ENCODE results near the gene TMEM132D.
"Not testable (repeated sequence)": the region's sequence is repeated elsewhere in the genome, so short reads cannot be mapped to it uniquely, and the experiment has no call there.

Gene TMEM132D

DNA sequence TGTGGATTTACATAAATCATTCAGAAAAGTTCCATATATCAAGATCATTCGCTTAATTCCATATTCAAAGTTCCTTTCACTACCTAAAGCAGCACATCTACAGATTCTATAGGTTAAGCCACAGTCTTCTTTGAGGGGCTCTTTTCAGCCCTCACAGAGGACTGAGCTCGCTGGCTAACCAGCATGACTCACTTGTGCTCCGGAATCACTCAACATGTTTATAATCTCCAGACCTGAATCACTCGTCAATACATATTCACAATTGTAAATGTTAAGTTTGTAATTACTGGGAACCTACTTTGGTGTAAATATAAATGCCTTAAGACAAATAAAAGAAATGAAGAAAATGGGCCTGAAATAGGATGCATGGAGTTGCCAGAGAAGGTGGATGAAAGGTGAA lies 315.7 kb downstream of the TMEM132D start:
- DNase-seq (ENCODE audit: low read depth): no peak

DNA sequence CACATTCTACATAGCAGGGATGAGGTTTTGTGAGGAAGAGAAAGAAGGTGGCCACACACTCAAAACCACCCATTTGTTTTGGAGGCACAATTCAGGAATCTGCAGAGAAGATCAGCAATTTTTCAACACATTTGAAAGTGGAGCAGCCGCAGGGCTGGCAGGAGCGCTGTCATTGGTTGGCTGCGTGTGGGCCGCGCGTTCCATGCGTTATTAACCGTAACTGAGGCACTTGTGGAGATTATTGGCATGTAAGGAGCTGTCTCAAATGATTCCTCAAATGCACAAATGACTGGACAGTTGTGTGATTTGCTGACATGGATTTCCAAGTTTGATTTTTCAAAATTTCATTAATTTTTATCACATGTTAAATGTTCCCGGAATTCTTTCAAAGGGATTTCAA lies 318.5 kb downstream of the TMEM132D start:
- no peak for DNase-seq (ENCODE audit: low read depth)

DNA sequence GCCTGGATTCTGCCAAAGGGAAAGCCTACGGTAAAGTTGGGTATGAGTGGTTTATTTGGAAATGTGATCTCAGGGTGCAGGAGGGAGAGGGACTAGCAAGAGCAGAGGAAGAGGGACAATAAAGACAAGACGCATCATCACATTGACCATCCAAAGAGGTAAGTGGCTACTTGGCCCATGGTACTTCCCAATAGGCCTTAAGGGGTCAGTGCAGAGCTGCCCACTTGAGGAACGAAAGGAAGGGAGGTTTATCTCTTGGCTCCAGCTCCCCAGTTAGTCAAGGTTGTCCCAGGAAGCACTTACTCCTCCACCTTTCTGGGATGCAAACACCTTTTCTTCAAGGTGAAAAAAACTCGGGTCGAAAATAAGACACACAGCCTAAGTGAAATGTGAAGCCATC lies 323.9 kb downstream of the TMEM132D start:
- DNase-seq (ENCODE audit: low read depth): no peak

DNA sequence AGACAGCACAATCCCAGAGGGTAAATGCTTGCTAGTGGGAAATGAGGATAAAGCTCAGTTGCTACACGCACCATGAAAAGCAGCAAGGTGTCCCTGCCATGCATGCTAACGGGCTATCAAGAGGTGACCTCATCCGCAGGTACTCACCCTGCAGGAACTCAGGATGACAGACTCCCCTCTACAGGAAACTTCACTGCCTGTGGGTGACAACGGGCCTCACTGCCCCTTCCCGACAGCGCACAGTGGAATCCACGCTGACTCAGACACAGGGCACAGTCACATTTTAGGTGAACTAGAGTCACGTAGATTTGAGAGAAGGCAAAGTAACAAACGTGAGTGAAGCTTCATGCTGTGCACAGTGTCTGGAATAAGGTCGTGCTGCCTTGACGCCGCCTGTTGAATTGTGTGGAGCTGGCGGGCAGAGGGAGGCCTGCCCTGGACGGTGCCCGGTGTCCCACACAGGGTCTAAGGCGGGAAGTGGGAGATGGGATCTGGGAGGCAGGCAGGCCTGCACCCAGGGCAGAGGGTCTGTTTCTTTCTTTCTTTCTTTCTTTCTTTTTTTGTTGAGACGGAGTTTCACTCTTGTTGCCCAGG lies 331.8 kb downstream of the TMEM132D start:
- DNase-seq (ENCODE audit: low read depth): no peak

DNA sequence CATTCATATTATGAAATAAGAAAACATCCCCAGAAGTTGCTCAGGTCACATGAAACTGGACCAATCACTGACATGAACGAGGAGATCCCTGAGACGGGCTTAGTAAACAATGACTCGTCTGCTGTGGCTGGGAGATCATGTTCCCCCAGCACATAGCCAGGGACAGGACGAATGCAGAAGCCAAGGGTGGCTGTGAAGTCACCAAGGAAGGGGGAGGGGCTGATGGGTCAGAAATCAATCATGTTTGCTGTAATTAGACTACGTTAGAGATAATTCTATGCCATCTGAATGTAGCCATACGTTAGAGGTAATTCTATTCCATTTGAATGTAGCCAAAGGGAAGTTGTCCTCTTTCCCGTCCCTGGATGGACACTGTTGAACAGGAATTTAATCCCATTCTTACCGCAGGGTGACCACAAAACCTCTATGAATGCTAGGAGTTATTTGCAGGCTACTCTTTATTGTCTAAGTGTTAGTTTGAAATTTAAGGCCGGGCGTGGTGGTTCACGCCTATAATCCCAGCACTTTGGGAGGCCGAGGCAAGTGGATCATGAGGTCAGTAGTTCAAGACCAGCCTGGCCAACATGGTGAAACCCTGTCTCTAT lies 332.9 kb downstream of the TMEM132D start:
- no peak for DNase-seq (ENCODE audit: low read depth)

DNA sequence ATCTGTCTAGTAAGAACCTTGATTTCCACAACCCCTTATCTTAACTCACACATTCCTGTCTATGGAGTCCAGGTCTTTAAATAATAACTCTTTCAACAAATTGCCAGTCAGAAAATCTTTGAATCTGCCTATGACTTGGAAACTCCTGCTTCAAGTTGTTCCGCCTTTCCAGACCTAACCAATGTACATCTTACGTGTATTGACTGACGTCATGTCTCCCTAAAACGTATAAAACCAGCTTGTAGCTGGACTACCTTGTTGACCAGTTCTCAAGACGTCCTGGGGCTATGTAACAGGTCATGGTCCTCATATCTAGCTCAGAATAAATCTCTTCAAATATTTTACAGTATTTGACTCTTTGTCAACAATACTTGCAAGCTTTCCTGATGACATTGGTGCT lies 337.0 kb downstream of the TMEM132D start:
- DNase-seq (ENCODE audit: low read depth): no peak

DNA sequence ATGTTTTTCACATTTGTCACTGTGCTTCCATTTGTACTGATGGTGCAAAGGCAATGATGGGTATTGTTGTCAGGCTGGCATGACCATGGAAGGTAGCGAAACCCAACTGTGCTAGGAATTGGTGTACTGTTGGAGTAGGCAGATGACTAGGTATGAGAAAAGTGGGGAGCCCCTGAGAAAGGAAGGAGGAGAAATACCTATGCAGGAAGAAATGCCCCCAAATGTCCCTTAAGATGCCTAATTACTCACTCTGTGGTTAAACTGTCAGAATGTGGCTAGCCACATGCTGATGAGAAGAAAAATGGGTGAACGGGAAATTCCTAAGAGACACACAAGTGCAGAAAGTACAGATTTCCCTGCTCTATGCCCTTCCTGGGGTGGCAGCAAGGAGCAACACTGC lies 339.1 kb downstream of the TMEM132D start:
- DNase-seq (ENCODE audit: low read depth): no peak

DNA sequence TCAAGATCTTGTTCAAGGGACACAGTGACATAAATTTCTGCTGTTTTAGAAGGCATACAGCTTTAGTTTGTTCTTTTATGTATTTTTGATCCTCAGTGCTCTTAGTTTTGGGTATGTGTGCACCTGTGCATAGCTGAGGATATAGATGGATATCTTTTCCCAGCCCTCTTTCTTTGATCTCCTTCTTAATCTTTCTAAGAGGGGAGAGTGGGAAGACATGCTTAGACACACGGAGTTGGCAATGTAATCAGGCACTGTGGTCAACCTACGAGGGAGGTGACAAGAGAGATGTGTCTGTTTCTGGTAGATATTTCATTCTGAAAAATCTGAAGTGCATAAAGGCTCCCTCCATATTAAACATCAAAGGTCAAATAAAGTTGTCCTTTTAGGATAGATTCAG lies 340.6 kb downstream of the TMEM132D start:
- DNase-seq (ENCODE audit: low read depth): no peak

DNA sequence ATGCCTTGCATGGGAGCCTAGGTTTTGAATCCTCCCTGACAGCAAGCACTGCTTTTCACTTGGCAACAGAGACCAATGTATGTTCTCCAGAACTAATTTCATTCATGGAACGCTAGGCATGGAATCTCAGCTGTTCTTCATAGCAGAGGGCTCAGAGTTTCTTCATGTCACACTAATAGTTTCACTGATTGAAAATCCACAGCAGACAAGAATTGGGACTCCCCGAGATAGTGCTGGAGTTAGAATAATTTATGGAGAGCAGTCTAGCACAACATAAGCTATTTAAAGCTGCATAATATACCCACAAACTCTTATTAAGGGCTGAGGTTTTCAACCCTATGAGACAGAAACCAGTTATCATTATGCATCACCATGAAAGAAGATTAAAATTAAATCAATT lies 342.5 kb downstream of the TMEM132D start:
- no peak for DNase-seq (ENCODE audit: low read depth)

DNA sequence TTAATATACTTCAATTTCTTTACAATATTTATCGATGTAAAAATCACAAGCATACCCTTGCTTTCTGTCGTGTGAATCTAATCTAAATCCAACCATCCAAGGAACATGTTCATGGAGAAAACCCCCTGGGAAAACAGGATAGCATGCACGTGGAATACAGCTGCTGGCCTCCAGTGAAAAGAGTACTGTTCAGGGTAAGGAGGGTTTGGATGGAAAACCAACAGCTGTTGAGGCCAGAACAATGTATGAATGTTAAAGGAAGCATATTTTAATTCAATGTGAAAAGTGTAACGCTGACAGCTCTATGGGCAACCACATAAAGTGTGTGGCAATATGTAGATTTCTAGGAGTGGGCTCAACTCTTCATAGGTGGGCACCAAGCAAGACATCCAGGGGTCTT lies 344.0 kb downstream of the TMEM132D start:
- DNase-seq (ENCODE audit: low read depth): no peak

DNA sequence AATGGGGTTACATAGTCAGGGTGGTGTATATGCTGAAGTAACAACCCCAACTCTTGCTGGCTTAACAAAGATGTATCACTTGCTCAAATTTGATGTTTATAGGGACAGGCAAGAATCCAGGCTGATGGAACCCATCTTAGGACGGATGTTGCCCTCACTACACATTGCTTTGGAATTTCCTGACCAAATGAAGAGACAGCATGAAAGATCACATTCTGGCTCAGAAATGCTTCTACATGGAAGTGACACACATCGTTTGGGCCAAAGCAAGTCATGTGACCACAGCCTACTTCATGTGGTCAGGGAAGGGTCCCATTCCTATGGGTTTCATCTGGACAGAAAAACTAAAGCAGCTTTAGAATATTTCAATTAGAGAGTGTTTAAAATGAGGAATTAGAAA lies 345.8 kb downstream of the TMEM132D start:
- no peak for DNase-seq (ENCODE audit: low read depth)

DNA sequence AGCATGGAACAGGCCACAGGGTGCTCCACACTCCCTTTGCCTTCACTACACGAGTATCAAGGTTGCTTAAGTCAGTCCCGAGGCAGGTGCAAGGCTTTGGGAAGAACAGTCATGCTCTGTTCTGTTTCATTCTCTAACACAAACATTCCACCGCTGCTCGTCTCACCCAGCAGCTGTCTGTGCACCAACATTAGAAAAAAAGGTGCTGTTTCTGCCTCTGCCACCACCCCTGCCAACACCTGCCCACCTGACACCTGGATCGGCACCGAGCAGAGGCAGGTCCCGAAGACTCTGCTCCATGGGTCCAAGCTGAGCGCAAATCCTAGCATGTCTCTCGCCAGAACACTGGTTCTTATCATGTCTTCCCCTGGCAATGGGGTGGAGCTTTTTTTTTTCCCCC lies 347.7 kb downstream of the TMEM132D start:
- no peak for DNase-seq (ENCODE audit: low read depth)

DNA sequence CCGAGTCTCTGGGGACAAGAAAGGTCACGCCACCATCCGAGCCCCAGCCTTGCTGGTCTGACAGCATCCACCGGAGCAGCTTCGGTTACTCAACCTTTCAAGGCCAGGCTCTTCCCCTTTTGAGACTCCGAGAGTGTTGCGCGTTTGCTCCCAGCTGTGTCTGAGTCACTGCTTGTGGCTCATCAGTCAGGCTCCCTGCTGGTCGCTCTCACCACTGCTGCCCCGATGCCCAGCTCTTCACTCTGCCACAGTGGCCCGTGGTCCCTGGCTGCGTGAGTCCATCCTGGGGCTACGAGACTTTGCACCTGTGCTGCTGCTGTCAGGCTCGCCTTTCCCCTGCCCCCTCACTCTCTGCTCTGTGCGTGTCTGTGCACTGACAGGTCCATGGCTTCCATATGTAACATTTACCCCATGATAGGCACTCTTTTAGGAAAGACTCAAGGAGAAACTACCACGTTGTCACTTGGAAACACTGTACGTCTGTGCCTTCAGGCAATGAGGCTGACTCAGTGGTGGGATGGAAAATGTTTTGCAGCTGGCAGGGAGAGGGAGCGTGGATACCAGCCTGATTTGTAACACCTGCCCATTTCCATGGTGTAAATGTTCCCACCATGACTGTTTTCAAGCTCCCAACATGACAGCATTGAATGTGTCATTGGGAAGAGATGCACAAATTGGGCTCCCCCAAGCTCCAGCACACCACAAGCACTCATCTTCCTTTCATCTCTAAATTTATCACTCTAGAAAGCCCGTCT lies 350.7 kb downstream of the TMEM132D start:
- no peak for DNase-seq (ENCODE audit: low read depth)

DNA sequence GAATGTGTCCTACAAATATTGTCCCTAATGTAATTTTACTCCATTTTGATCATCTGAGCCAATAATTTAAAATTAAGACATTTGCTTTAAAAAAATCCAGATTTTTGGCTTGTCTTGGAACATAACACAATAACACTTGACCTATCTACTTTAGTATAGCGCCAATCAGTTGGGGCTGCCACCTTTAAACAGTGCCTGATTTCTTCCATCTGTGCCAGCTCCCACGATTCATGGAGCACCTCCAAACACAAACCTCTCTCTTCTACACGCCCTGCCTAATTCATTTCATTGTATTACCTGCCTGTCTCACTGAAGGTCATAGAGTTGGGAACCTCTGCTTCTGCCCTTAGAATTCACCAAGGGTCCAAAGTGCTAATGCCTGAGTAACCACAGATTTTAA lies 352.4 kb downstream of the TMEM132D start:
- no peak for DNase-seq (ENCODE audit: low read depth)

DNA sequence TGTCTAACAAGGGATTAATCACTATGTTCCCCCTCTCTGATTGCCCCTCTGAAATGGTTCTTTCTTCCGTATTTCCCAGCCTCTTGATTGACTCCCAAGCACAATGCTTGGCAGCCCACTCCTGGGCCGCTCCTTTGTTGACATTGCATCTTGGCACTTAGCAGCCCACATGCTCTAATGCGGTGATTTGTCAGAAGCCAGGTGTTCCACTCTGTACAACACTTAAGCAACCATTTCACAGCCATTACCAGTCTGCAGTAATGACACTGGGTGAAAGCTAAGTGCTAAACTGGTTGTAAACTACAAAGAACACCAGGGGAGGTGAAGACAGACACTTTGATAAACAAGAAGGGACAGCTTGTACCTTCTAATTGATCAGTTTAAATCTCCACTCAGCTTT lies 353.5 kb downstream of the TMEM132D start:
- DNase-seq (ENCODE audit: low read depth): no peak

DNA sequence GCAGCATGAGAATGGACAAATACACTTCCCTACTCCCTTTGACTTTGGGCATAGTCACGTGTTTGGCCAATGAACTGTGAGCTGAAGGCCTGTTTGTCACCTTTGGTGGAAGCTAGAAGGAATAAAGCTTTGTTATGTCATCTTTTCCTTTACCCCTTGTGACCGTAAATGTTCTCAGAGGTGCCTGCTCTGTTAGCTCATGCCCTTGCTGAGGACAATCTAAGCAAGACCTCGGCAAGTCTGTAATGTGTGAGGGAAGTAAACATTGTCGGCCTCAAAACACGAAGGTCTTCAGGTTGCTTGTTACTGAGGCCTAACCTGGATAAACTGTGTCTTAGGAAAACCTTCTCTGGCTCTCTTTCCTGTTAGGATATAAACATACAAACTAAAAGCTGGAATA lies 354.2 kb downstream of the TMEM132D start:
- no peak for DNase-seq (ENCODE audit: low read depth)

DNA sequence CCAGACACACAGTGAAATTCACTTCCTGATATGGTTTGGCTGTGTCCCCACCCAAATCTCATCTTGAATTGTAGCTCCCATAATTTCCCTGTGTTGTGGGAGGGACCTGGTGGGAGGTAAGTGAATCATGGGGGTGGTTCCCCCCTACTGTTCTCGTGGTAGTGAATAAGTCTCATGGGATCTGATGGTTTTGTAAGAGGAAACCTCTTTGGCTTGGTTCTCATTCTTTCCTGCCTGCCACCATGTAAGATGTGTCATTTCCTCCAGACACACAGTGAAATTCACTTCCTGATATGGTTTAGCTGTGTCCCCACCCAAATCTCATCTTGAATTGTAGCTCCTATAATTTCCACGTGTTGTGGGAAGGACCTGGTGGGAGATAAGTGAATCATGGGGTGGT lies 354.8 kb downstream of the TMEM132D start:
- DNase-seq (ENCODE audit: low read depth): not testable (repeated sequence)

DNA sequence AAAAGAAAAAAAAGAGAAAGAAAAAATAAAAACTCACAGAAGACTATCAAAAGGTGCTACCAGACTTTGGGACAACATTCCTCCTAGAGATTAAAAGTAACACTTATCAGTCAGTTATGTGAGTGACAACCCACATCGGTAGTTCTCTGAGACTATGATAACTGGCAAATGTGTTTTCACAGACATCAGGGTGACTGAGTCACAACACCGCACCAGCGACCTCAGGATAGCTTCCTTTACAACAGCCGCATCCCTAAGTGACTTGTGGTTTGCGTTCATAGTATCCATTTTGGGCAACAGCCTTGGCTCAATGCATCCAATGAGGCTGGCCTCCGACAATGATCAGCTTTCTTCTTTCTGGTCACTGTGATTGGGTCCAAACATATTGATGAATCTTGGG lies 359.1 kb downstream of the TMEM132D start:
- no peak for DNase-seq (ENCODE audit: low read depth)

DNA sequence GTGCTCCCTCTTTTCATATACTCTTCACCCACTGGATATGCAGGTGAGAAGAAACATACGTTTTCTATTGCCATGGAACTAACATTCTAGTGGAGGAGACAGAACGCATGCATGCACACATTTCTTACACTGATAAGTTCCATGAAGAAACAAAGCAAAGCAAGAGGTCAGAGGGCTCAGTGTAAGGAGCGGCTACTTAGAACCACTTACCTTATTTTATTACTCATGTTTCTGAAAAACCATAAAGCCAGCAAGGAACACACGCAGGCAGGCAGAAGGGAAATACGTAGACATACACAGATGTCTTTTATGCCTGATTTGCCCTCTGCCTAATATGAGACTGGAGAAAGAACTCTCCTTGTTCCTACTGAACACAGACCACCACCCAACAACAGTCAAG lies 362.9 kb downstream of the TMEM132D start:
- no peak for DNase-seq (ENCODE audit: low read depth)

DNA sequence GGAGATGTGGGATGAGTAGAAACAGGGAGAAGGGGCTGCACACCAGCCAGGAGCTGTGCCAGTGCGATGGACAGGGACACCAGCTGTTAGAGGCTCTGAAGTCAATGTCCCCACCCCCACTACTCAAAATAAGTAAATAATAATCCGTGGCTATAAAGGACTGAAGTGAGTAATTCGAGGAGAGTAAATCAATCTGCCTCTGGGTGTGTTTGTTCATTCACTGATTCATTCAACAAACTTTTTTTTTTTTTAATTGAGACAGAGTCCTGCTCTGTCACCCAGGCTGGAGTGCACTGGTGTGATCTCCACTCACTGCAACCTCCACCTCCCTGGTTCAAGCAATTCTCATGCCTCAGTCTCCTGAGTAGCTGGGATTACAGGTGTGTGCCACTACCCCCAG lies 363.6 kb downstream of the TMEM132D start:
- DNase-seq (ENCODE audit: low read depth): no peak

DNA sequence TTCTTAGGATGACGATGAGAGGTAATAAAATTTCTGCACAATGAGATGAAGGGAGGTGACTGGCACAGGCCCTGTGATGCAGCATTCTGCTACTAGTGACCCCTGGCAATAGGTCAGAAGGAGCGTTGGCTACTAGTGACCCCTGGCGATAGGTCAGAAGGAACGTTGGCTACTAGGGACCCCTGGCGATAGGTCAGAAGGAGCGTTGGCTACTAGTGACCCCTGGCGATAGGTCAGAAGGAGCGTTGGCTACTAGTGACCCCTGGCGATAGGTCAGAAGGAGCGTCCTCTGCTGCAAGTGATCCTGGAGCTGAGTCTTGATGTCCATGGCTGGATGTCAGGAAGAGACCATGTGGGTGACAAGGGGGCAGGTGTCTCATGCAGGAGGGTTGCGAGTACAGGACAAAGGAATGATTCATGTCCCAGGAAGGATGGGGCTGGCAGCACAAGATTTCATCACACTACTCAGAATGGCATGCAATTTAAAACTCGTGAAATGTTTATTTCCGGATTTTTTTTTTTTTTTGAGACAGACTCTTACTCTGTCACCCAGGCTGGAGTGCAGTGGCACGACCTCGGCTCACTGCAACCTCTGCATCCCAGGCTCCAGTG lies 365.0 kb downstream of the TMEM132D start:
- DNase-seq (ENCODE audit: low read depth): peak; percentile 1

DNA sequence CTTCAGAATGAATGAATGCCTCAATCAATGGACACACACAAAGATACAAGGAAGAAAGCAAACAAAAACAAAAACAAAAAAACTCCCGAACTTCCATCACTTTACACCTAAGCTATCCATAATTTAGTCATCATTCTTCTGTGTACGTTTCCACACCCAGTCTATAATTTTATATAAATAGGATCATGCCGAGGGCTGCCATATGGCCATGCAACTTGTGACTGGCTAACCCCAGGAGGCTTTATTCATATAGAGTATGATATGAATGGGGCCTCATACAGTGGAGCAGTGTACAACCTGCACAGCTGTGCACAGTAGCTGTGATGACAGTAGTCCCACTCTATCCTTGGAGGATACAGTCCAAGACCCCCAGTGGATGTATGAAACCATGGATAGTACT lies 365.7 kb downstream of the TMEM132D start:
- DNase-seq (ENCODE audit: low read depth): no peak

All from activated gamma-delta T cell treated with anti-CD3 and anti-CD28 coated beads, Interleukin-2, amount 50 U/mL, for 16 hours (primary cell).